ENCODE results near the gene FBXO38. TPM values are rescaled to one million over a fixed set of nuclear protein-coding genes. Genes with fewer than 3 reads are reported as not detected.
A peak's percentile ranks its signal among the peaks of the same experiment; 100 is the strongest.

FBXO38 gene
- total RNA-seq, 1 donor from 2014 or later, result 67.1 TPM

- peaks cover 75% of the 10 kb centered on the region for H3K36me3 ChIP-seq
- H3K27ac ChIP-seq, result peak overlapping the region; percentile 63
- ATAC-seq, result peak; percentile 41
- no peaks in the 10 kb centered on the region for H3K9me3 ChIP-seq
- no peak for TF ChIP-seq CTCF (IDR thresholded peaks at IDR 0.05)
- H3K4me1 ChIP-seq, result peaks cover 44% of the 10 kb centered on the region
- intact Hi-C loops (cut with DNase I), result no loop called here
- no peaks in the 10 kb centered on the region for H3K27me3 ChIP-seq
- H3K4me3 ChIP-seq, result no peak overlapping the region
- no peak for DNase-seq
Measured at GRCh38 chr5:148401604-148402003, 17.8 kb downstream of the FBXO38 start.

- H3K27ac ChIP-seq, result no peak overlapping the region
- ATAC-seq (peak; percentile 88), DNase-seq (no peak)
- H3K27me3 ChIP-seq, result no peaks in the 10 kb centered on the region
- no peak for TF ChIP-seq CTCF (IDR thresholded peaks at IDR 0.05)
- H3K9me3 ChIP-seq, result no peaks in the 10 kb centered on the region
- peaks cover 91% of the 10 kb centered on the region for H3K36me3 ChIP-seq
- H3K4me3 ChIP-seq, result no peak overlapping the region
- peaks cover 36% of the 10 kb centered on the region for H3K4me1 ChIP-seq
- intact Hi-C loops (cut with DNase I), result no loop called here
Measured at GRCh38 chr5:148403344-148403743, 19.6 kb downstream of the FBXO38 start.

- no peaks in the 10 kb centered on the region for H3K9me3 ChIP-seq
- peaks cover 18% of the 10 kb centered on the region for H3K4me1 ChIP-seq
- no peak overlapping the region for H3K4me3 ChIP-seq
- no peak for TF ChIP-seq CTCF (IDR thresholded peaks at IDR 0.05)
- peaks cover 99% of the 10 kb centered on the region for H3K36me3 ChIP-seq
- no peak for DNase-seq
- no peaks in the 10 kb centered on the region for H3K27me3 ChIP-seq
- intact Hi-C loops (cut with DNase I), result no loop called here
- H3K27ac ChIP-seq, result no peak overlapping the region
- no peak for ATAC-seq
Measured at GRCh38 chr5:148406406-148406805, 22.6 kb downstream of the FBXO38 start.

- H3K4me3 ChIP-seq, result no peak overlapping the region
- DNase-seq (no peak), ATAC-seq (no peak)
- H3K4me1 ChIP-seq, result peaks cover 4% of the 10 kb centered on the region
- no peaks in the 10 kb centered on the region for H3K27me3 ChIP-seq
- no peaks in the 10 kb centered on the region for H3K9me3 ChIP-seq
- peaks cover 98% of the 10 kb centered on the region for H3K36me3 ChIP-seq
- H3K27ac ChIP-seq, result no peak overlapping the region
- intact Hi-C loops (cut with DNase I), result no loop called here
- no peak for TF ChIP-seq CTCF (IDR thresholded peaks at IDR 0.05)
Measured at GRCh38 chr5:148408092-148408491, 24.3 kb downstream of the FBXO38 start.

- no peaks in the 10 kb centered on the region for H3K4me1 ChIP-seq
- TF ChIP-seq CTCF (IDR thresholded peaks at IDR 0.05), result no peak
- H3K36me3 ChIP-seq, result peaks cover 99% of the 10 kb centered on the region
- intact Hi-C loops (cut with DNase I), result no loop called here
- no peak overlapping the region for H3K4me3 ChIP-seq
- no peak for ATAC-seq
- DNase-seq, result no peak
- H3K27ac ChIP-seq, result no peak overlapping the region
- no peaks in the 10 kb centered on the region for H3K9me3 ChIP-seq
- H3K27me3 ChIP-seq, result no peaks in the 10 kb centered on the region
Measured at GRCh38 chr5:148412124-148412523, 28.4 kb downstream of the FBXO38 start.

GRCh38 chr5:148414833-148415232, 31.1 kb downstream of the FBXO38 start:
- ATAC-seq, result no peak
- H3K4me3 ChIP-seq, result no peak overlapping the region
- H3K4me1 ChIP-seq, result no peaks in the 10 kb centered on the region
- DNase-seq, result no peak
- intact Hi-C loops (cut with DNase I), result no loop called here
- peaks cover 98% of the 10 kb centered on the region for H3K36me3 ChIP-seq
- no peak overlapping the region for H3K27ac ChIP-seq
- H3K27me3 ChIP-seq, result no peaks in the 10 kb centered on the region
- TF ChIP-seq CTCF (IDR thresholded peaks at IDR 0.05), result no peak
- no peaks in the 10 kb centered on the region for H3K9me3 ChIP-seq
